Non-pigmented ciliary epithelial cell (primary cell): Measurements from ENCODE around the gene TBC1D26.
"Not testable (repeated sequence)": the region's sequence is repeated elsewhere in the genome, so short reads cannot be mapped to it uniquely, and the experiment has no call there.

Source experiments
- DNase-seq: peaks from one replicate; pipeline ENCODE4 v3.0.0-alpha.2; 2010; ENCODE audit warnings: low read depth

Gene TBC1D26

DNA sequence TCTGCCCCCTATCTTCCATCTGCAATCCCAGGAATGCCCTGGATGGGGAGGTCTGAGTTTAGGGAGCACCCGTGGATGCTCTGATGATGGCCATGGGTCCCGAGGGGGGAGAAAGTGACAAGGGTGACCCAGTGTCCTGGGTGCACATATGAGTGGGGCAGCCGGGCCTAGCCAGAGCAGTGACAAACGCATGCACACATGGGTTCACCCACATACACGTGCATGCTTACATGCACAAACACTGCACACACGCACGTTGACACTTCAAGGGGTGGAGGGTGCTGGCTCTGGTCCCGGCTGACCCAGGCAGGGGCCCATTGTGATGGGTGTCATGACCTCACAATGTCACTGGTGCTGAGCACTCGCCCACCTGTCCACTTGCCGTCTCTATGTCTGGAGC lies at the start of gene TBC1D26:
TSS of gene TBC1D26 (plus strand) at position 384 of the 400 bp plus-strand sequence. CDS start 3,066 bp downstream, outside the sequence.
- DNase-seq: not testable (repeated sequence)

DNA sequence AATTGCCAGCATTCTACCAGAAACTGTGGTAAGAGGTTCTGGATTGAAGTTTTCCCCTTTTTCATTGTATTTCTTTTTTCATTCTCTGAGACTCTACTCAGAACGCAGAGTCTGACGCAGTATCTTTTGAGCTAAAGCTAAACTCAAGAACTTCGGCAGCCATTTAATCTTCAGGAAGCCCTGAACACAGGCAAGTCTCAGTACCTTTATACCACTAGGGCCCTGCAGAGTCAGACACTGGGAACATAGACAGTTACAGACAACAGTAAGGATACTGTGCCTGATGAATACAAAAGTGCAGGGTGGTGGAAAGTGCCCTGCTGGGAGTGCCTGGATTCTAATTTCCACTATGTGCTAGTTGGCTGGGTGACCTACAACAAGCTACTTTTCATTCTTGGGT lies 48.9 kb upstream of the TBC1D26 start:
- DNase-seq: not testable (repeated sequence)

DNA sequence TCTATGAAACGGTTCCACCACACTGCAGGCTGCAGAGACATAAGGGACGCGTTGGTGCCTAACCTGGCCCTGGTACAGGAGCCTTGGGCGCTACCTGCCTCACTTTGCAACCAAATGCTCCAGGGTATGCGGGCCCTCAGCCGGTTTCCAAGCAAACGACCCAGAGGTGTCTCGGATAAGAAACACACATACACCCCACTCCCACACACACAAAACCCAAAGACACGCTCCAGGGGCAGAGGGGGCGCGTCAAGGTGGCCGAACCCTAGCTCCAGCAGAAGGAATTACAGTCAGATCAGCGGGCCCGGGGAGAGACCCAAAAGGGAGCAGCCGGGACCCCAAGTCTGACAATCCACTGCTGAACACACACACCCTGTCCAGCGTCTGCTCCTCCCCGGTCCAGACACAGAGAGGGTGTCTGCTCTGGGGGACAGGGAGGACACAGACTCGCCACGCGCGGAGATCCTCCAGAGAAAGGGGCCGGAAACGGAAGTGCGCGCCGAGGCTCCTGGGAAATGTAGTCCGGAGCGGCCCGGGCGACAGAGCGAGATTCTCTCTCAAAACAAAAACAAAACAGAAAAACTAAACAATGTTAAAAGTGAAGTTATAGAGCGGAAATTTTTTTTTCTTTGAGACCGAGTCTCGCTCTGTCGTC lies 48.1 kb upstream of the TBC1D26 start, which contains the start of gene TRIM16:
TSS of gene TRIM16 (minus strand) at position 488 of the 655 bp plus-strand sequence. CDS start 32,702 bp downstream, outside the sequence.
- not testable (repeated sequence) for DNase-seq

DNA sequence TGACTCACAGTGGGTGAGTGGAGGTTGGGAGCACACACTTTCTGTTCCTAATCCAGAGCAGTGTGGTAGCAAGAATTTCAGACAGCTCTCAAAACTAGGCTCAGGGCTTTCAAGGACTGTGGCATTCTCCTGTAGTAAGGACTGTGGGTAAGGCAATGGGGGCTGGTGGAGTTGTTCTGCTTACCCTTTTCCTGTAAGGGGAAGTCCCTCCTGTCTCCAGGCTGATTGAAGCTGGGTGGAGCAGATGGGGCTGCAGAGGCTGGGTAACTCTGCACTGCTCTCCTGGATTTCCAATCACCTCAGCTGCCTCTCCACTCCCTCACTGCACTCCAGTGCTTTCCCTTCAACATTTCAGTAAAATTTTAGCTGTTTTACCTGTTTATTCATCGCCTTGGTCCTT lies 44.6 kb upstream of the TBC1D26 start:
- not testable (repeated sequence) for DNase-seq

DNA sequence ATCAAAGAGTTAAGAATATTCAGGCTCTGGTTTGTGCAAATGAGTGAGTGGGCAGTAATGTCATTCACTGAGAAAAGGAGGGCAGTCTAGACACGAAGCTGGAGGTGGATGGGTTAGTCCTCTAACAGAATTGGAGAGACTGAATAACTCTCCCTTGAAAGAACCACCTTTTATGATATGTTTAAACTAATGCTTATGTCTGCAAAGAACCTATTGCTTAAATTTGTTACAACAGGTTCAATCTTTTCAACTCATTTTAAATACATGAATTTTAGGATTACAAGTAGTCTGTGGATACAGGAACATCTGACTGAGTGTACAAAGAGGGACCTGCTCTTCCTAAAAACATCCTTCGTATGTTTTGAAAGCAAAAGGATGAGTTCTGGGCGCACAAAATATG lies 33.1 kb upstream of the TBC1D26 start:
- DNase-seq: not testable (repeated sequence)

DNA sequence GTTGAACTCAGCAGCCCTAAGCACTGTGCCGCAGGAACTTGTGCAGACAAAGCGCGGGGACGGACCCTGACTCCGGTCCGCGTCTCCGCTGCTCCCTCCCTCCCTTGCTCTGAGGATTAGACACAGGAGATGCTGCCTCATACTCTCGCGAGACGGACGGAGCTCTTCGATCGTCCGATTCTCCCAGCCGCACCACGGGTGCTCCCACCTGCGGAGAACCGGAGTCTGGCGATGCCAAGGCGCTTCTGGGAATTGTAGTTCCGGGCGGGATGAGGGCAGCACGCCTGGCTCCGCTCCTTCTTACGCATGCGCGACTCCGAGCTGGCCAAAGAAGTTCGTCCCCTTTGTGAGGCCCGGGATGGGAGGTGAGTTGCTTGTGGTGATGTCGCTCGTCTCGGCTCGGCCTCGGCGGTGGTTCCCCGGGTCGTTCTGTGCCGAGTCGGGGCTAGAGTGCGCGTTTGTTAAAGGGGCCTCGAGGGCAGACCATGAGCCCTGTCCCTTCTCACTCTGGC lies 32.6 kb upstream of the TBC1D26 start, which contains the start of gene ZNF286A:
TSS of gene ZNF286A (plus strand) at position 340 of the 512 bp plus-strand sequence. CDS start 578 bp downstream, outside the sequence.
- peak; percentile 97 for DNase-seq

DNA sequence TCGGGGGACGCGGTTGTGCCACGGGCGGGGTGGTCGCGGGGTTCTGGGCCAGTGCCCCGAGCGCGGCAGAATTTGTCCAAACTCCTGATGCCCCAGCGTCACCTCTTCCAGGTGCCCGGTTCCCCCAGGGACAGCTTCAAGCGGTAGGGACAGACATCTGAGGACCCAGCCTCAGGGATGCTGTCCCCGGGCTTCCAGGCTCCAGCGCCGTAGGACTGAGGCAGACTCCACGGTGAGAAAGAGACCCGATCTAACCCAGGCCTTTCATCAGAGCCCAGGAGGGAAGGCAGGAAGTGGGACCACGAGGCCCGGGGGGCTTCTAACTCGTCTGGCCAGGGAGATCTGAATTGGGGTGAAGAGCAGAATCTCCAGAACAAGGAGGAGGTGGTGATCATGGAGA lies 32.1 kb upstream of the TBC1D26 start:
- DNase-seq: not testable (repeated sequence)

DNA sequence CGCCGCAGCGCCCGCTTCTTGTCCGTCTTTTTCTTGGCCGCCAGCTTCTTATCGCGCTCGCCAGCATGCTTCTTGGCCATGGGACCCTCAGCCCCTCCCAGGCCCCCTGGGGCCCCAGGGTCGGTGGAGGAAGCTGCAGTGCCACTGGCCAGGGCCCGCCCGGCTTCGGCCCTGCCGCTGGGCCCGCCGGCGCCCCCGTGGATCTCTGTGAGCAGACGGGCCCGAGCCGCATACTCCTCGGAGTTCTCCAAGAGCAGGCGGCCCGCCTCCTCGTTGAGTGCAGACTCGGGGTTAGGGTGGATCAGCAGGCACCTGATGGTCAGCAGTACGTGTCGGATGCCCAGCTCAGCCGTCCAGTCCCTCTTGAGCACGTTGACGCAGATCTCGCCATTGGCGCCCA lies 27.8 kb upstream of the TBC1D26 start:
- not testable (repeated sequence) for DNase-seq

DNA sequence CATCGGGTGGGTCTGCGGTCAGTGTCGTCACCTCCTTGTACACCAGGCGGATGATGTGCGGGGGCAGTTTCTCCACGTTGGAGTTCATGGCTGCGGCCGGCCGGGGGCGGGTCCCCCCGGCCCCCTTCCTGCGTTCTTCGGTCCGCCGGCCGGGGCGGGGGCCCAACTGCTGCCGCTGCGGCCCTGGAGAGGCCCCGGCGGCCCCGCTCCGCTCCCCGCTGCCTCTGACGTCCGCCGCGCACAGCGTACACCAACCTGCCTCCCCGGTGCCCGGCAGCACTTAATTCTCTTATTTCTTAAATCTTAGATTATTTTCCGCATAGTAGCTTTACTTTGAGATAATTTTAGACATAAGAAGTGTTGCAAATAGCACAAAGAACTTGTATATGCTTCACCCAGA lies 27.3 kb upstream of the TBC1D26 start:
- not testable (repeated sequence) for DNase-seq

DNA sequence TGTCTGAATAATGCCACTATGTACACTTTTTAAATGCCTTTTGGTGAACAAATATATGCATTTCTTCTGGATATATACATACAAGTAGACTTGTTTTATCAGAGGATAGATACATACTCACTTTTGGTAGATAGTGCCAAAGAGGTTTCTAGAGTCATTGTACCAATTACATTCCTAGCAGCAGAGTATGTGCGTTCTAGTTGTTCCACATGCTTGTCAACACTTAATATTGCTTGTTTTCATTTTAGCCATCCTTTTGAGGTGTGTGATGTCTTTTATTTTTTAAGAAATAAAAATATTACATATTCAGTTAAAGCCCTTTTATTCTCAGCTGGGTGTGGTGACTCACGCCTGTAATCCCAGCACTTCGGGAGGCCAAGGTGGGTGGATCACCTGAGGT lies 23.2 kb upstream of the TBC1D26 start:
- DNase-seq: not testable (repeated sequence)

DNA sequence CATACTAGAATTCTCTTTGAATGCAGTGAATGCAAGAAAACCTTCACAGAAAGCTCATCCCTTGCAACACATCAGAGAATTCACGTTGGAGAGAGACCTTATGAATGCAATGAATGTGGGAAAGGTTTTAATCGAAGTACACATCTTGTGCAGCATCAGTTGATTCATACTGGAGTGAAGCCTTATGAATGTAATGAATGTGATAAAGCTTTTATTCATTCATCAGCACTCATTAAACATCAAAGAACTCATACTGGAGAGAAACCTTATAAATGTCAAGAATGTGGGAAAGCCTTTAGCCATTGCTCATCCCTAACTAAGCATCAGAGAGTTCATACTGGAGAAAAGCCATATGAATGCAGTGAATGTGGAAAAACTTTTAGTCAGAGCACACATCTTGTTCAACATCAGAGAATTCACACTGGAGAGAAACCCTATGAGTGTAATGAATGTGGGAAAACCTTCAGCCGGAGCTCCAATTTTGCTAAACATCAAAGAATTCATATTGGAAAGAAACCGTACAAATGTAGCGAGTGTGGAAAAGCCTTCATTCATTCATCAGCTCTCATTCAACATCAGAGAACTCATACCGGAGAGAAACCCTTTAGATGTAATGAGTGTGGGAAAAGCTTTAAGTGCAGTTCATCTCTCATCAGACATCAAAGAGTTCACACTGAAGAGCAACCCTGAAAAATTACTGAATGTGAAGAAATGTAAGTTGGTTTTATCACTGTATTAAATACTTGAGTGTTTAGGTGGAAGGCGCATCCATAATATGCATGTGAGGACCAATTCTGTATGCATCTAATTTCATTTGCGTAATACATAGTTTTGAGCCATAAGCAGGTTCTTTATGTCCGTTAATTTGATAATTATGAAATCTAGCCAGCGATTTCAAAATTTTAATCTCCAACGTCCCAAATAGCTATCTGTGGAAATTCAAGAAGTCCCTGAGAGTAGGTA lies 15.2 kb upstream of the TBC1D26 start:
- DNase-seq: not testable (repeated sequence)

DNA sequence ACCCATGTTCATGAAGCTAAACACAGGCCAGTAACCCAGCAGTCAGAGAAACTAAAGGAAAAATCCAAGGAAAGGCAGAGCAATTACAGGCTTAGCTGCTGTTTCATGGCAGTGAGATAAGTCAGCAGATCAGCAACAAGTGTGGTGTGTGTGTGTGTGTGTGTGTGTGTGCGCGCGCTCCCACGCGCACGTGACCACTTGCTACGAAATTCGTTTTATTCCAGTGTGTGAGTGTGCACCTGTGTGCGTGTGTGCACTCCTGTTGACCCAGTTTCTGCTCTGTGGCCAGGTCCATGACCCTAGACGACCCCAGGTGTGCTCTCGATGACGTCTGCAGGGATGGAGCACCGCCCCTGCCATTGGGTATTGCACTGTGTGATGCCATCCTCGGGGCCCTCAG lies 1.5 kb upstream of the TBC1D26 start:
- DNase-seq: not testable (repeated sequence)

DNA sequence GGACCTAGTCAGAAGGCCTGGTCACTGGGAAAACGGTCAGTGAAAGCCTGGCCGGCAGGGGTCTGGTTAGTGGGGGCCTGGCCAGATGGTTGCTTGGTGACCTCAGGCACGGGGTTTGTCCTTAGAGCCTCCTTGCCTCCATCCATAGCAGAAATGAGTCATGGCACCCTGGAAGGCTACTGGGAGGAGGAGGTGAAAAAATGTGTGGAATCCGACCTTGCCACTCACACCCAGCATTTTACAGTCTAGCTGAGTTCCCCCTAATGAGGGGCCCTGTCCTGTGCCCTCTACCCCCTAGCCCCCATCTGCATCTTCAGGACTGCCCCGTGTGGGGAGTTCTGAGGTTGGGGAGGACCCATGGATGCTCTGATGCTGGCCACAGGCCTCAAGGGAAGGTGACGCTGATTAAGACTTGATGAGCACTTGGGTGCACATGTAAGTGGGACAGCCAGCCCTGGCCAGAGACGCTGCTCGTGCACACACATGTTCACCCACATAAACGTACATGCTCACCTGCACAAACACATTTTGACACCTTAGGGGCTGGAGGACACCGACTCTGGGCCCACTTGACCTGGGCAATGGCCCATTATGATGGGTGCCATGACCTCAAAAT lies 1.2 kb downstream of the TBC1D26 start:
- not testable (repeated sequence) for DNase-seq

DNA sequence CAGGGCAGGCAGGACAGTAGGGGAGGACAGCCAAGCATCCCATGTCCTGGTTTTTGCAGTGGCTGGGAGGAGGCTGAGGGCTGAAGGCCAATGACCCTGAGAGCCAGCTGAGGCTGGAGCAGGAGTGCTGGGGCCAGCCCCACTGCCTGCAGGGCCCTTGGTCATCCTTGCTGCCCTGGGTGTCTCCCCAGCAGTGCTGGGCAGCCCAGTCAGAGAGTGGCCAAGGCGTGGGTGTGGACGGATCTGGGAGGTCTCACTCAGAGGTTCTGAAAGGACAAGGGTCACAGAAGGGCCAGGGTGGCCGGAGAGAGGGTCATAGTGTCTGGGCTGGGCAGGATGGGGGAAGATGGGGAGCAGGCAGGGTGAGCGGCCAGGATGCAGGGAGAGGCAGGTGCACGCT lies 4.5 kb downstream of the TBC1D26 start:
- not testable (repeated sequence) for DNase-seq

DNA sequence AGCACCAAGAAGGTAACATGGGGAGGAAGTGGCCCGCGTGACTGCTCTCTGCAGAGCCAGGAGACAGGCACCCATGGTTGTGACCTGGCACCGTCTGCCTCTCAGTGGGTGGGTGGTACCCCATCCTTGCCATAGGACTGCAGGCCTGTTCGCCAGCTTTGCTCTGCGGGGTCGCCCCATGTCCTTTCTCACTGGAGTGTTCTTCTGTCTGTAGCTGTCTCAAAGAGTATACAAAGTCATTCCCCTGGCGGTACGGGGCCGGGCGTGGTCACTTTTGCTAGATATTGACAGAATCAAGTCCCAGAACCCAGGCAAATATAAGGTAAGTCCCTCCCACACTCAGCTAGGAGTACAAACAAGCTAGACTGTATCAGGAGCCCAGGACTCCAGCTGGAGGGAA lies 6.0 kb downstream of the TBC1D26 start:
- no peak for DNase-seq

DNA sequence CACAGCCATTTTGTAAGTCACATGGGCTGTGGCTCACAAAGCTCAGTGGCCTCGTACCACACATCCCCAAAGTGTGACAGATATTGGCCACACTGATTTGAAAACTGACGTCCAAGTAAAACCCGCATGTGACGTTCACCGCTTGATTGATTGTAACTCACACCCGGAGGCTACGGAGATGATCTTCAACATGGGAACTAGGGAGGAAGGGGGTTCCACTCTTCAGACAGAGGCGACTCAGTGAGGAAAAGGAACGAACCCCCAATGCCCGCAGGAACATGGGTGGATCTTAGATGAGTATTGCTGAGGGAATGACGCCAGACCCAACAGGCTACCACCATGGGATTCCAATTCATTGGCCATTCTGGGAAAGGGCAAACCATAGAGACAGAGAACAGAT lies 7.2 kb downstream of the TBC1D26 start:
- DNase-seq: not testable (repeated sequence)

DNA sequence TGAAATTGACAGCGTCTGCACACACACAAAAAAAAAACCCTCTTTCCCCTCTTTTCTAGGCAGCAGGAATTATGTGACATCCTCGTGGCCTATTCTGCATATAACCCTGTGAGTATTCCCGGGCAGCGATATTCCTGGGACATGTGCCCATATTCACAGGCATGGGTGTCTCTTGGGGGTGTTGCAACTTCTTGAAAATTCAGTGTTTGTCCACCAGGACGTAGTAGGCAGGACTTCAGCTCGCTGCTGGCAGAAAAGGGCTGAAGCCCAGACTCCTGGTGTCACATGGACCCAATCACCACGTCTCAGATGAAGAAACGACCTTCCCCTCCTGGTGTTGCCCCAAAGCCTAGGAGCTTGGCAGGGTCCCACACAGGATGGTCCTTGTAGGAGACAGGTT lies 8.0 kb downstream of the TBC1D26 start:
- DNase-seq: not testable (repeated sequence)

DNA sequence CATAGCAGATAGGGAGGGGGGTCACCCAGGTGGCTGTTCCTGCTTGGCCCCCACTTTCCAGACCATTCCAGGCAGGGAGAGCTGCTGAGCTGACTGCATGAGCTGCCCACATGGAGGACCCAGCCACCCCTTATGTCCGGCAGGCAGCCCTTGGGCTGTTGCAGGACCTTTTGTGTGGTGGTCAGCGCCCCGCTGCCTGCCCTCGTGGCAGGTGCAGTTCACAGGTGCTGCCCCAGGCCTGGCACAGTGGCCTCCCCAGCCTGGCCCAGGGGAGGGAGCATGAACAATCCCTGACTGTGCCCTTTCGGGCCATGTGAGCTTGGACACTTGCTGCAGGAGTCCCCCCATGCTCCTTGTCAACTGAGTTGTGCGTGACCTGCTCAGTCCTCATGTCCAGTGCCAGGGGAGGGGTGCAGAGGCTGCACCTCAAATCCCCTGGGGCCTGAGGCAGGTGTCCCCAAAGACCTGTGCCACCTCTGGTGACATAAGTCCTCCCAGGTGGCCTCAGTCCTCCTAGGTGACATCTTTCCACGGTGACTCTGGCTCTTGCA lies 8.6 kb downstream of the TBC1D26 start:
- no peak for DNase-seq

DNA sequence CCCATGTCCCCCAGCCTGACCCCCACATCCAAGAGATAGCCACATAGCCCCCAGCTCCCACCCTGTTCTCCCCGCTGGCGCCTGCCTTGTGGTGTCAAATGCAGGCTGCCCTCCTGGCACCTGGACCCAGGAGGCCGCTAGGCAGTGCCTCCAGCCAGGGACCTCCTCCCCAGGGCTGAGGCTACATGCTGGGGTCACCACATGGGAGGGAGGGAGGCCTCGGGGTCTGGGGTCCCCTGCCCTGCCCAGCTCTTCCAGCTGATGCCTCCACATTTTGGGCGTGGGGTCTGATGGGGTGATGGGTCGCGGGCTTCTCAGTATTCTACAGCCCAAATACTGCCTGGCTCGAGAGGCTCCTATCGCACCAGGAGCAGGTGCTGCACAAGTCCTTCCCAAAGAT lies 9.5 kb downstream of the TBC1D26 start:
- no peak for DNase-seq

DNA sequence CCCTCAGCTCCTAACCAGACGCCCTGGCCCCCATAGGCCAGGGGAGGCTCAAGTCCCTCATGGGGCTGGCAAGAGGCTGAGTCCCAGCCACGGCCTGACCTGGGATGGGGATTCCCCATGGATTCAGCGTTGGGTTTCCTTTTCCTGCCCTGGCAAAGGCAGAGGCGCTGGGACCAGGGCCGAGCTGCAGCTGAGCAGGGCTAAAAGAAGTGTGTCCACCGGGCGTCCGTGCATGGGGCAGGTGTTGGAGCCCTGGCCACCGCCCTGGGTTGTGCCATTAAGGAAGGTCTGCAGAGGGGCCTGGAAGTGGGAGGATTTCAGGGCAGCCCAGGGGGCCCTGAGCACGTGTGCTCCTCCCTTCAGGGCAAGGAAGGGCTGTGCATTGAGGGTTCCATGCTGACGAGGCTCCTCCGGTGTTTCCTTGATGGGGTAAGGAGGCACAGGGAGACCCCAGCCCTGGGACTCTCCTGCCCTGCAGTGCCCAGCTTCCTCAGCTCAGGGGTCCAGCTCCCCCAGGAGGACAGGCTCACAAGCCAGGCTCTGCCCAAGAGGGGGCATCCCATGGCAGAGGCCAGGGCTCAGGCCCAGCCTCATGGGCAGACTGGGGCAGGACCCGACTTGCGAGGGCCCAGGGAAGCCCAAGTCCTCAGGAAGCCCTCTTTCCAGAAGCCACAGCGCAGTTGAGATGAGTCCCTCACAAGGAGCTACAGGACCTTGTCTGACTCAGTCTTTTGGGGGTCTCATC lies 10.1 kb downstream of the TBC1D26 start:
- DNase-seq: no peak

DNA sequence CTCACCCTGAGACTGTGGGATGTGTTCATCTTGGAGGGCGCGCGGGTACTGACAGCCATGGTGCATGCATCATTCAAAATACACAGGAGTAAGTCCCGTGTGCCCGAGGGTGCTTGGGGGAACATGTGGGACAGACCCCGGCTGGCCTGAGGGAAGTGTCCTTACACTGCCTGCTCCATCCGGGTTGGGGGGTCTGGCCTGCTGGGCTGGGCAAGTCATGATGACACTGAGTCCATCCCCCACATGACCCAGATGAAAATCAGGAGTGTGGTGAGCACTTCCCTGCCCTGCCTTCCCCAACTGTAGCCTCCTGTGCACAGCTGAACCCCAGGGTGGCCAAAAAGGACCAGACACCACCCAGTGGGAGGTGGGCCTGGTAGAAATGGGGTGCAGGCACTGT lies 10.8 kb downstream of the TBC1D26 start:
- DNase-seq: no peak
